WTC11 (cell line): ENCODE data around the gene ZBTB16.

ENCODE experiments used
- CREM ChIP-seq: sonication (generic); formaldehyde crosslinking; IDR thresholded peaks from 2 replicates; pipeline ENCODE4 v1.8.1; 2022; ENCODE audit warnings: mild to moderate bottlenecking, missing genetic modification reagents, moderate library complexity
- CTCF ChIP-seq: fragments of 200-600 bp; IDR thresholded peaks from 2 replicates; pipeline ENCODE4 v1.8.0; 2022; ENCODE audit warnings: antibody characterized with exemption
- FOXP1 ChIP-seq: sonication (generic); formaldehyde crosslinking; IDR thresholded peaks from 2 replicates; pipeline ENCODE4 v1.8.0; 2022; ENCODE audit warnings: missing genetic modification reagents, mild to moderate bottlenecking, moderate library complexity, borderline replicate concordance
- HMGXB4 ChIP-seq: sonication (generic); formaldehyde crosslinking; IDR thresholded peaks from 2 replicates; pipeline ENCODE4 v1.8.1; 2023; ENCODE audit warnings: mild to moderate bottlenecking, moderate library complexity, missing genetic modification reagents
- MAX ChIP-seq: sonication (generic); formaldehyde crosslinking; IDR thresholded peaks from 2 replicates; pipeline ENCODE4 v1.8.0; 2022; ENCODE audit warnings: mild to moderate bottlenecking, missing genetic modification reagents
- NFE2L1 ChIP-seq: sonication (generic); formaldehyde crosslinking; IDR thresholded peaks from 2 replicates; pipeline ENCODE4 v1.8.1; 2023; ENCODE audit warnings: missing genetic modification reagents
- NR1H2 ChIP-seq: sonication (generic); formaldehyde crosslinking; IDR thresholded peaks from 2 replicates; pipeline ENCODE4 v1.9.0; 2021; ENCODE audit warnings: mild to moderate bottlenecking, moderate library complexity, missing genetic modification reagents
- SP1 ChIP-seq: sonication (generic); formaldehyde crosslinking; conservative IDR thresholded peaks from 2 replicates; pipeline ENCODE4 v1.8.1; 2022; ENCODE audit warnings: missing genetic modification reagents
- USF2 ChIP-seq: sonication (generic); formaldehyde crosslinking; IDR thresholded peaks from 2 replicates; pipeline ENCODE4 v1.8.1; 2023; ENCODE audit warnings: mild to moderate bottlenecking, missing genetic modification reagents, moderate library complexity
- ZSCAN18 ChIP-seq: fragments of 250-450 bp; sonication (Bioruptor Pico); IDR thresholded peaks from 2 replicates; pipeline ENCODE4 v2.1.2; 2022; ENCODE audit warnings: mild to moderate bottlenecking, moderate library complexity

- no peak for TF ChIP-seq CREM (CRISPR knock-in tag)
- TF ChIP-seq CTCF = no peak
- no peak for TF ChIP-seq USF2 (CRISPR knock-in tag)
- no peak for TF ChIP-seq NR1H2 (CRISPR knock-in tag)
- no peak for TF ChIP-seq SP1
- no peak for TF ChIP-seq MAX (CRISPR knock-in tag)
- TF ChIP-seq HMGXB4 (CRISPR knock-in tag) = no peak
- TF ChIP-seq ZSCAN18 (CRISPR knock-in tag) = no peak
- TF ChIP-seq FOXP1 (CRISPR knock-in tag) = no peak
- TF ChIP-seq NFE2L1 (CRISPR knock-in tag) = no peak
These were observed 129.5 kb downstream of the ZBTB16 start for GRCh38 chr11:114188851-114189570.
